ENCODE results near the gene C17orf113.
A peak's percentile ranks its signal among the peaks of the same experiment; 100 is the strongest.
"Not testable (repeated sequence)": the region's sequence is repeated elsewhere in the genome, so short reads cannot be mapped to it uniquely, and the experiment has no call there.

Gene C17orf113

GRCh38 chr17:42041619-42042018 is 8.8 kb downstream of the C17orf113 start:
- DNase-seq = no peak

DNA sequence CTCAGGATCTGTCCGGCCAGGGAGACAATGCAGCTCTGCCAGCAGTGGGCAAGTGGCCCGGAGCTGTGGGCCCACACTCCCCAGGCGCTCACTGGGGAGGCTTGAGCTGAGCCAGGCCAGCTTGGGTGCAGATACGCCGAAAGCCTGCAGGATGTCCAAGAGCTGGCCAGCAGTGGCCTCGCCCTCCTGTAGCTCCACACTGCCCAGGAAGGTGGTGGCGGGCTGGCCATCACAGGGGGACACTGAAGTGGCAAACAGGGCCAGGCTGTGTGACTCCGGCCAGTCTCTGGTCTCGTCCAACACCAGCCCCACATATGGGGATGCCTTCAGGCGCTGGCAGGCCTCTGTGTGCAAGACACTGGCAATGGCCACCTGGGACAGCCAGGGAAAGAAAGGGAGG is 9.6 kb downstream of the C17orf113 start:
- DNase-seq = no peak

GRCh38 chr17:42039794-42040763 is 10.3 kb downstream of the C17orf113 start:
- no peak for DNase-seq

DNA sequence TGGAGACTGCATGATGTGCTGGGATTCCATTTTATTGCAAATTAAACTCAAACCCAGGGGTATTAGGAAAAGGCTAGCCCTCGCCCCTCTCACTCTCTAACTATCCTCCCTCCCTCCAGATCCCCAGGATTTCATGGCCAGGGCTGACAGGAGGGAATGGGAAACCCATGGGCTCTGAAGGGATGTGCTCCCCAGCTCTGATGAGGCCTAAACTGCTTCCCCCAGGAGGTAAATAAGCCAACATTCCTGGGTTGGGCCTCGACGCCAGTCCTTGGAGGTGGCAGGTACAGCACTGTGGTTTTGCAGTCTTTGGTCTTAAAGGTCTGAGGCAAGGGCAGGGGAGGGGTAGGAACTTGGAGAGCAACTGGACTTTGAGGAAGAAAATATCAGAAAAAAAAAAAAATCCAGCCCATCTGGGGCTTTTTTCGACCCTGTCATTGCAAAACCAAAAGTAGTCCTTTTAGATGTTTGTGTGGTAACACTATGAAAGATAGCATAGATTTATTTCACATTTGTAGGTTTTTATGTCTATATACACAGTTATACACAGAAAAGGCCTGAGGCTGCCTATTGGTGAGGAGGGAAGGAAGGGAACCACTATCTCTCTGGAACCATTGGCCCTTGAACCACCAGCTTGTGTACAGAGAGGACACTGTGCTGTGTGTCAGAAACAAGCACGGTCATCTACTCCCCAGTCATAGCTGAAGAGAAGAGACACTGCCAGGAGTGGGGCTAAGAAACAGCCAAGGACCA is 12.0 kb downstream of the C17orf113 start:
- DNase-seq = no peak

DNA sequence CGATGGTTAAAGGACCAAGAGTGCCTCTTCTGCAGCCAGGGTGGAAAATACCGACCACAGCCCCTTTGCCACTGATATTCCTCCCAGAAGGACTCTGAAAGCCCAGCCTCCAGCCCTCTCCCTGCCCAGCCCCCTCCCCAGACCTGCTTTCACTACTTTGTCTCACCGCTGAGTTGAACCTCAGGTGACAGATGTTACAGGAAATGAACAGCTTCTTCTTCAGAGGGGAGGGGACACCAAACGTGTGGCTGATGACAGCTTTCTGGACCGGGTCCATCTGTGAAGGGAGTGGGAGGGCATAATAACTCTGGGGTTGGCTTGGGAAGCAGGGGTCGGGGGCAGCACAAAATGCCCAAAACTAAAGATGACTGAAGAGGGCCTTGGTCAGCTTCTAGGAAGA is 16.3 kb downstream of the C17orf113 start:
- no peak for DNase-seq

DNA sequence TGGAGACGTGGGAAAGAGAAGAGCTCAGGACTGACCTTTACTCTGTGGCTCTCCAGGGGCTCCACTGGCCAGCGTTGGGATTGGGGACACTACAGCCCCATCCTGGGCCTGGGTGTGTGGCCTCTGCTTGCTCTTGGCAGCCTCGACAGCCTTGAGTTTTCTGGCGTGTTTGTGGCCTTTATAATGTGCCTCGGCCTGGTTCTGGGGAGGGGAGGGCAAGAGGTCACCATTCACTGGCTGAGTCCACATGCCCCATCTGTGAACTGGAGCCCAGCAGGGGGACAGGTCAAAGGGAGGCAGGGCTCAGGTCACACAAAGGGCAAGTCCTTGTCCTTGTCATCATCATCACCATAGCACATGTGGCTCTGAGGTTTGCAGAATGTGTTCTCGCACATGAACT is 18.8 kb downstream of the C17orf113 start:
- DNase-seq = no peak

- no peak for DNase-seq
Observed at GRCh38 chr17:42028791-42029127, 21.6 kb downstream of the C17orf113 start.

DNA sequence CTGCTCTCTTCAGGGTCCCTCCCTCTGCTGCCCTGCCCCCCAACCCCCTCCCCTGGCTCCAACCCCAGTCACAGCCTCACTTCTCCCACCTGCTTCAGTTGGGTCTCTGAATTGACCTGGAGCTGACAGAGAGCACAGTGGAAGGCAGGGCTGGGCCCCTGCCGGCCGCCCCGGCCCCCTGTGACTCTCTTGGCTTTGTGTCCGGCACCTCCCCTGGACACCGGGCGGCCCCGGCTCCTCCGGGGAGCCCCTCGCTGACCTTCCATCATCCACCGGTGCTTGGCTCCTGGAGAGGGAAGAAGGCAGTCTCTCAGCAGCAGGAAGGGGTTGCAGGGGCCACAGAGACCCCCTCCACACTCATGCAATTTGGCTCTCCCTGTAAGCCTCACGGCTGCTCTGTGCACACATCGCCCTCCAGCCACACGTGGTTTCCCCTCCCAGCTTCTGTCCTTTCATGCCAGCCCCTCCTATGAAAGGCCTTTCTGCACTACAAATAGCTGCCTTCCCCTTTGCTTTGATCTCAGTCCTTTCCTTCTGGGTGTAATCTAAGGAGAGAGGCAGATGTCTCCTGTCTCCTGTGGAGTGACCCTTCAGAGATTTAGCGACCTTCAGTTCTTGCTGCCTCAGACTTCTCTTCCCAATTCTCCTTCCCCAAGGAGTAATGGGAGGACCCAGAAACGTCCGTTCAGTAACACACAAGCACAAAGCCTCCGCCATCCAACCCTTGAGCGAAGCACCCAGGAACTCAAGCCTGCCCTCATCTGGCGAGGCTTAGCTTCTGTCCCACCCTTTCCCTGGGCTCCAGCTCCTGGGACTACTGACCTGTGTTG is 22.2 kb downstream of the C17orf113 start:
- no peak for DNase-seq

GRCh38 chr17:42027590-42027889 is 22.9 kb downstream of the C17orf113 start:
- DNase-seq = no peak

DNA sequence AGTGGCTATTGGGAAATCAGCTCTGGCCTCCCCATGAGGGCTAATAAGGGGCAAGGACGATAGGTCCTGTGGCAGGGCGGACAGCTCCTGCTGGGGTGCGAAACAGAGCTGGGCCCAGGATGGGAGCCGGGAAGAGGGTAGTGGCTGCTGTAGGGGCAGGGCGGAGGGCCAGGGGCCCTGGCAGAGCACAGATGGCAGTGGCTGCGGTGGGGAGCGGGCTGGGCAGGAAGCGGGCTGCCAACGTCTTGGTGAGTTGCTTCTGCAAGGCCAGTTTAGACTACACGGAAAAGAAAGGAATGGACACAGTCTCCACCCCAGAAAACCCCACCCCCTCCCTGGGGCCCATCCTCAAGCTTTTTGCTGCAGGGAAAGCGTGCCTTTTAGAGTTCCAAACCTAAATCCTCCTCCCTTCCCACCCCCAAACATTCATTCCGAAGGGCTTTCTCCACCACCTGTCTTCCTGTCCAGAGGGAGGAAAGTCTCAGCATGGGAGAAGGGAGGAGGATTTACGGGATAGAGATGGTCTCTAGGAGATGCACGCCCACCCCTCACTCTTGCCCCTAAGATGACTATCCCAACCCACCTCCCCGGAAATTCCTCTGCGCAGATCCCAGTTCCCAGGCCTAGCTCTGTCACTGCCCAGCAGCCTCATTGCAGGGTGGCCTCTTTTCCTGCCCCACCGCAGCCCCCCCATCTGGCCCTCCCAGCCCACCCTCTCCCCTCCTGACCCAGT is 23.4 kb downstream of the C17orf113 start:
- no peak for DNase-seq

GRCh38 chr17:42025936-42026335 is 24.5 kb downstream of the C17orf113 start:
- no peak for DNase-seq

DNA sequence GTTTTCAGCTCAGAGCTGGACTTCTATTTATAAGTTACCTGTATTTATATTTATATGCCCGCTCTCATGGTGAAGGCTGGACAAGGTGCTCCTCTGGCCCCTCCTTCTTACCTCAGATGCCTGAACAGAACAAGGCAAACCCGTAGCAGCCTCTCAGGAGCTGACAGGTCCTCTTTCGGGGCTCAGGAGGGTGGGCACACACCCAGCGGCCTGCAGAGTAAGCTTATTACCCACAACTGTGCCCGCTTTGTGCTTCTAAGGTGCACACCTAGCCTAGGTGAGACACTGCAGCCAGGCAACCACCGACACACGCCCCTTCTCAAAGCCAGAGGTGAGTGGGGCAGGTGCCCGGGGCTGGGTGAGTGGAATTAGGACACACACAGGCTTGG is 25.2 kb downstream of the C17orf113 start:
- DNase-seq = no peak

DNA sequence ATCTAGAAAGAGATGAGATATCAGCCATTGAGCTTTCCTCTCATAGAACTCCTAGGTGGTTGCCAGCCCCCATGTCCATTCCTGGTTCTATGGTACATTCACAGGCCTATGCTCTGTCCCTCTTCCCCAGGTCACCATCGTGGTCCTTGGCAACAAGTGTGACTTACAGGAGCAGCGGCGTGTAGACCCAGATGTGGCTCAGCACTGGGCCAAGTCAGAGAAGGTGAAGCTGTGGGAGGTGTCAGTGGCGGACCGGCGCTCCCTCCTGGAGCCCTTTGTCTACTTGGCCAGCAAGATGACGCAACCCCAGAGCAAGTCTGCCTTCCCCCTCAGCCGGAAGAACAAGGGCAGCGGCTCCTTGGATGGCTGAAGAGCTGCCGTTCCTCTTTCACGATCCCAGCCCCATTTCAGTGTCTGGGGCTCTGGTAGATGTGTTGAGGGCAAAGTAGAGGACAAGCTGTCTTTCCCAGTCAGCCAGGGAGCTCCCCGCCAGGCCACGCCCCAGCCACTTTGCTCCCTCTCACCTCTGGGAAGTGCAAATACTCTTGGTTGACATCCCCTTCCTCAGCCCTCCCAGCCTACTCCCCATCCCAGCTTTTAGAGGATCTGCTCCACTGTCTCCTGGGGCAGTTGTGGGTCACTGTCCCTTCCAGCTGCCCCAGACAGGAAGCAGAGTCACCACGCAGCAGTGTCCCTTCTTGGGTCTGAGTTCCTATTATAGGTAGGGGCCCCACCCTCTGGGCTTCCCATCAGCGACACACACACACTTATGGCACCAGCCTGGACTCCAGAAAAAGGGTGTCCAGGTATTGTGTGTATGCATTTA is 26.7 kb downstream of the C17orf113 start:
- DNase-seq = no peak

- not testable (repeated sequence) for DNase-seq
Observed at GRCh38 chr17:42020845-42021244, 29.6 kb downstream of the C17orf113 start.

- peak; percentile 88 for DNase-seq
Observed at GRCh38 chr17:42019509-42020404, 30.6 kb downstream of the C17orf113 start, which contains the start of gene NKIRAS2. Gene NKIRAS2, plus strand, starts transcription at chr17:42020090. Its CDS starts 1,488 bp downstream, at chr17:42021578.

DNA sequence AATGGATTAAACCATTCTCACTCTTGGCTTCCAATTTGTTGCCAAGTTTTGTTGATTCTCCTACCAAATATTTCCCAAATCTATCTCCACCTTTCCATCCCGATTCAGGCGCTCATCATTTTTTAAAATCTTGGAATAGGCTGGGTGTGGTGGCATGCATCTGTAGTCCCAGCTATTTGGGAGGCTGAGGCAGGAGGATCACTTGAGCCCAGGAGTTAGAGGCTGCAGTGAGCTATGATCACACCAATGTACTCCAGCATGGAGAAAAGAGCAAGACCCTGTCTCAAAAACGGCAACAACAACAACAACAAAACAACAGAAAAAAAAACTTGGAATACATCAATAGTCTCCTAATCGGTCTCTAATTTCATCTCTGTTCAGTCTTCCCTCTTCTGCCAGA is 31.4 kb downstream of the C17orf113 start:
- DNase-seq = no peak

DNA sequence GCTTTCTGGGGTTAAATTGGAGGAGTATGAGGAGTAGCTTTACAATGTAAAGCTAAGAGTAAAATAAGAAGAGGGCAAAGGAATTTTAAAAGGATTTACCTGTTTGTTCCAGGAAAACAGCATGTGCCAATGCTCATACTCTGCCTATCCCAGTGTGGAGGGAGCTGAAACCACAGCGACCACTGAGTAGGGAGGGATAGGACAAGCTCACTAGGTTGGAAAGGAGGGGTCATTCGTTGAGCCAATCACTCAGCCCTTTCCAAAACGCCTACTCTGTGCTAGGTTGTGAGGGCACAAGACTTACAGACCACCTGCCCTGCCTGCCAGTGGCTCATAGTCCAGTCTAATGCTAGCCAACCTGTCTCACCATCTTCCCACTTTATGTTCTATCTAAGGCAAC is 32.1 kb downstream of the C17orf113 start:
- no peak for DNase-seq

DNA sequence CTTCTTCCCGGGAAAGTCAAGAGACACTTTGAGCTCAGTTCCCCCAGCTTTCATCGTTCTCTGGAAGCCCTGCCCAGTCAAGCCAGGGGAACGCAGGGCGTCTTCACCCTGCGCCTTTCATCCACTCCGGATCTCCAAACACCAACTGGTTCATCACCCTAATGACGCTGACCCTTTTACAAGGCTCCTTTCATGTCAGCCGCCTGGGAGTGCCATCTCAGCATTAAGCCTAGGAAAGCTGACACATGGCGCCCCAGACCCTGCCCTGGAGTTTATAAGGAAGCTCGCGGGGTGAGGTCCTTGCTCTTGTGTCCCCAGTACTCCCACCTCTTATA is 32.6 kb downstream of the C17orf113 start:
- DNase-seq = no peak

DNA sequence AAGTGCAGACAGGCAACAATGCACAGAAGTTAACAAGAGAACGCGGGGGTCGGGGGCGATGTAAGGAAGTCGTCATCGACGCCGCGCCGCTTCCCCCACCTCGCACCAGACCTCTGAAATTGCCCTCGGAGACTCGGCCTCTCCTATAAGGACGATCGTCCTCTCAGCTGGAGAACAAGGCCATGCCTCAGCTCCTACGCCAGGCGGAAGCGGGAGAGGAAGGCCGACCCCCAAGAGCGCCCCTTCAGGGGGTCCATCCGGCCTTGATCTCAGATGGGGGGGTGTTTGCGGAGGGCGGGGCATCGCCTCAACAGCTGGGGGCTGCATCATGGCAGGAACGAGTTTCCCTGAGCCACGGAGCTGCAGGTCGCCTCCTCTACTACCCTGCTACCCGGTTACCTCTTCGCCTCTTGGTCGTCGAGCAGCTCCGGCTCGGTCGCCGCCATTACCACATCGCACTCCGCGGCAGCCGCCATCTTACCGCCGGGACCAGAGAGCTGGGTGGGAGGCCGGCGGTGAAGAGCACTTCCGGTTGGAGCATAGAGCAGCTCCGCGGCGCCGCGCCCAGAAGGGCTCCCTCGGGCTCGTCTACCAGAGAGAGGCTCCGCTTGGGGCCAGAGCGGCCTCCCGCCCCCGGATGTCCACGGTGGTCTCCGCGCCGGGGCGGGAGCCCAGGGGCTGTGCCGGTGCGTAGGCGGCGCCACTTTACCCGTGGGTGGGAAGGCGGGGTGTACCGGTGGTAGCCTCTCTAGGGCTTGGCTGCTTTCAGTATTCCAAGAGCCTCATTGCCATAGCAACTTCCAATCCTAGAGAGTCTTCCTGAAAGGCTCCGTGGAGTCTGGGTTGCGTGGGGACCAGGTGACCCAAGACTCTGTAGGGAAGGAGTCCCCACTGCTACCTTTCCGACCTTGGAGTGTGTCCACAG is 33.2 kb downstream of the C17orf113 start, which contains the start of gene DNAJC7:
DNAJC7 (minus strand) TSS at position 499 of the 925 bp plus-strand sequence; CDS start at position 476, 23 bp downstream.
- peak; percentile 79 for DNase-seq
